Memory B cell (primary cell): ENCODE data around the gene TNIP3.
"Not testable (repeated sequence)": the region's sequence is repeated elsewhere in the genome, so short reads cannot be mapped to it uniquely, and the experiment has no call there.

Experiments
- ATAC-seq: fragments of 150-1000 bp; cut with Tn5 transposase; 2 replicates; pipeline ENCODE4 v1.10.0; 2021; ENCODE audit warnings: low read depth, mild to moderate bottlenecking, moderate library complexity
- DNase-seq, 2 donors: peaks; one replicate each; pipeline ENCODE4 v3.0.0; 2022; ENCODE audit warnings: low spot score in 2 of 2
- H3K27ac Mint-ChIP-seq: one replicate; pipeline ENCODE4 v1.8.0; 2022; ENCODE audit warnings: mild to moderate bottlenecking, moderate library complexity, mixed read lengths
- H3K27me3 Mint-ChIP-seq: one replicate; pipeline ENCODE4 v1.8.0; 2022; ENCODE audit warnings: mixed read lengths
- H3K36me3 Mint-ChIP-seq: one replicate; pipeline ENCODE4 v1.8.0; 2022; ENCODE audit warnings: mild to moderate bottlenecking, mixed read lengths
- H3K4me1 Mint-ChIP-seq: one replicate; pipeline ENCODE4 v1.8.0; 2022; ENCODE audit warnings: mixed read lengths
- H3K4me3 Mint-ChIP-seq: one replicate; pipeline ENCODE4 v1.8.0; 2022; ENCODE audit warnings: mild to moderate bottlenecking, moderate library complexity, mixed read lengths
- H3K9me3 Mint-ChIP-seq: one replicate; pipeline ENCODE4 v1.8.0; 2022; ENCODE audit warnings: mixed read lengths

TNIP3 gene

GRCh38 chr4:121189326-121190215, 25.4 kb upstream of the TNIP3 start:
- H3K27ac Mint-ChIP-seq = no peak overlapping the region
- H3K9me3 Mint-ChIP-seq = no peaks in the 10 kb centered on the region
- H3K4me1 Mint-ChIP-seq = peaks cover 6% of the 10 kb centered on the region
- H3K4me3 Mint-ChIP-seq = no peak overlapping the region
- H3K27me3 Mint-ChIP-seq = no peaks in the 10 kb centered on the region
- ATAC-seq = no peak
- no peaks in the 10 kb centered on the region for H3K36me3 Mint-ChIP-seq
- DNase-seq = no peak

GRCh38 chr4:121187206-121187605, 23.1 kb upstream of the TNIP3 start:
- Mint-ChIP-seq H3K36me3 (no peaks in the 10 kb centered on the region), H3K4me3 (no peak overlapping the region), H3K9me3 (no peaks in the 10 kb centered on the region), H3K4me1 (peaks cover 3% of the 10 kb centered on the region), H3K27ac (no peak overlapping the region), H3K27me3 (no peaks in the 10 kb centered on the region)
- ATAC-seq (no peak), DNase-seq (no peak)

- H3K27ac Mint-ChIP-seq = no peak overlapping the region
- peak; percentile 52 for ATAC-seq
- H3K27me3 Mint-ChIP-seq = no peaks in the 10 kb centered on the region
These were observed 21.8 kb upstream of the TNIP3 start for GRCh38 chr4:121185960-121186359.

GRCh38 chr4:121183989-121184388, 19.9 kb upstream of the TNIP3 start:
- peaks cover 2% of the 10 kb centered on the region for H3K27me3 Mint-ChIP-seq
- DNase-seq (no peak), ATAC-seq (no peak)
- no peak overlapping the region for H3K27ac Mint-ChIP-seq
- H3K9me3 Mint-ChIP-seq = peaks cover 2% of the 10 kb centered on the region
- H3K36me3 Mint-ChIP-seq = no peaks in the 10 kb centered on the region
- peaks cover 6% of the 10 kb centered on the region for H3K4me1 Mint-ChIP-seq
- H3K4me3 Mint-ChIP-seq = no peak overlapping the region

More at GRCh38 chr4:121185960-121186359, 21.8 kb upstream of the TNIP3 start:
- Mint-ChIP-seq H3K4me1 (peaks cover 5% of the 10 kb centered on the region), H3K4me3 (no peak overlapping the region), H3K36me3 (no peaks in the 10 kb centered on the region), H3K9me3 (no peaks in the 10 kb centered on the region)
- no peak for DNase-seq

GRCh38 chr4:121183361-121183760, 19.2 kb upstream of the TNIP3 start:
- H3K27ac Mint-ChIP-seq = no peak overlapping the region

GRCh38 chr4:121182296-121182695, 18.2 kb upstream of the TNIP3 start:
- peaks cover 2% of the 10 kb centered on the region for H3K9me3 Mint-ChIP-seq
- no peak for DNase-seq

More at GRCh38 chr4:121183361-121183760, 19.2 kb upstream of the TNIP3 start:
- Mint-ChIP-seq H3K27me3 (peaks cover 2% of the 10 kb centered on the region), H3K36me3 (no peaks in the 10 kb centered on the region), H3K4me1 (peaks cover 6% of the 10 kb centered on the region), H3K4me3 (no peak overlapping the region), H3K9me3 (peaks cover 2% of the 10 kb centered on the region)
- no peak for ATAC-seq
- DNase-seq = no peak

GRCh38 chr4:121181493-121181892, 17.4 kb upstream of the TNIP3 start:
- H3K9me3 Mint-ChIP-seq = peaks cover 2% of the 10 kb centered on the region
- H3K36me3 Mint-ChIP-seq = no peaks in the 10 kb centered on the region
- no peak for ATAC-seq
- H3K4me3 Mint-ChIP-seq = no peak overlapping the region
- H3K4me1 Mint-ChIP-seq = peaks cover 6% of the 10 kb centered on the region
- no peak overlapping the region for H3K27ac Mint-ChIP-seq
- peaks cover 2% of the 10 kb centered on the region for H3K27me3 Mint-ChIP-seq
- no peak for DNase-seq

More at GRCh38 chr4:121182296-121182695, 18.2 kb upstream of the TNIP3 start:
- no peak overlapping the region for H3K27ac Mint-ChIP-seq
- peaks cover 6% of the 10 kb centered on the region for H3K4me1 Mint-ChIP-seq
- ATAC-seq = no peak
- peaks cover 2% of the 10 kb centered on the region for H3K27me3 Mint-ChIP-seq
- peak overlapping the region; percentile 40 for H3K4me3 Mint-ChIP-seq
- no peaks in the 10 kb centered on the region for H3K36me3 Mint-ChIP-seq

GRCh38 chr4:121180558-121180957, 16.4 kb upstream of the TNIP3 start:
- peaks cover 3% of the 10 kb centered on the region for H3K4me1 Mint-ChIP-seq
- DNase-seq = no peak
- ATAC-seq = no peak
- peaks cover 2% of the 10 kb centered on the region for H3K27me3 Mint-ChIP-seq
- no peak overlapping the region for H3K27ac Mint-ChIP-seq
- peaks cover 2% of the 10 kb centered on the region for H3K9me3 Mint-ChIP-seq
- H3K36me3 Mint-ChIP-seq = no peaks in the 10 kb centered on the region
- H3K4me3 Mint-ChIP-seq = no peak overlapping the region

- Mint-ChIP-seq H3K4me1 (peaks cover 3% of the 10 kb centered on the region), H3K9me3 (peaks cover 2% of the 10 kb centered on the region), H3K27ac (no peak overlapping the region), H3K27me3 (peaks cover 2% of the 10 kb centered on the region), H3K4me3 (no peak overlapping the region), H3K36me3 (no peaks in the 10 kb centered on the region)
- DNase-seq (no peak), ATAC-seq (no peak)
These were observed 13.4 kb upstream of the TNIP3 start for GRCh38 chr4:121177246-121178137.

GRCh38 chr4:121176082-121176934, 12.2 kb upstream of the TNIP3 start:
- Mint-ChIP-seq H3K27ac (no peak overlapping the region), H3K36me3 (no peaks in the 10 kb centered on the region), H3K4me3 (no peak overlapping the region), H3K4me1 (peaks cover 3% of the 10 kb centered on the region), H3K9me3 (peaks cover 2% of the 10 kb centered on the region), H3K27me3 (peaks cover 2% of the 10 kb centered on the region)
- ATAC-seq (no peak), DNase-seq (no peak)

- H3K4me1 Mint-ChIP-seq = not testable (repeated sequence)
These were observed 7.4 kb upstream of the TNIP3 start for GRCh38 chr4:121171477-121171876.

GRCh38 chr4:121168446-121169281, 4.5 kb upstream of the TNIP3 start:
- H3K4me3 Mint-ChIP-seq = no peak overlapping the region
- H3K27ac Mint-ChIP-seq = no peak overlapping the region
- no peaks in the 10 kb centered on the region for H3K36me3 Mint-ChIP-seq
- no peak for ATAC-seq
- H3K27me3 Mint-ChIP-seq = no peaks in the 10 kb centered on the region
- H3K9me3 Mint-ChIP-seq = no peaks in the 10 kb centered on the region
- no peak for DNase-seq
- H3K4me1 Mint-ChIP-seq = no peaks in the 10 kb centered on the region

More at GRCh38 chr4:121171477-121171876, 7.4 kb upstream of the TNIP3 start:
- not testable (repeated sequence) for H3K27ac Mint-ChIP-seq, H3K4me3 Mint-ChIP-seq, H3K27me3 Mint-ChIP-seq, H3K36me3 Mint-ChIP-seq, H3K9me3 Mint-ChIP-seq, DNase-seq, ATAC-seq

- DNase-seq (no peak), ATAC-seq (no peak)
- H3K9me3 Mint-ChIP-seq = no peaks in the 10 kb centered on the region
- no peaks in the 10 kb centered on the region for H3K27me3 Mint-ChIP-seq
- H3K36me3 Mint-ChIP-seq = no peaks in the 10 kb centered on the region
- H3K4me1 Mint-ChIP-seq = no peaks in the 10 kb centered on the region
- no peak overlapping the region for H3K4me3 Mint-ChIP-seq
- H3K27ac Mint-ChIP-seq = no peak overlapping the region
These were observed 2.9 kb upstream of the TNIP3 start for GRCh38 chr4:121166976-121167375.
